COLO668 (cell line): ENCODE measurements around the gene APBB2.

Experiments
- DNase-seq: peaks from one replicate; lab custom pipeline; 2025; ENCODE audit not compliant: unreplicated experiment; lab: John Stamatoyannopoulos, UW

Gene APBB2

DNA sequence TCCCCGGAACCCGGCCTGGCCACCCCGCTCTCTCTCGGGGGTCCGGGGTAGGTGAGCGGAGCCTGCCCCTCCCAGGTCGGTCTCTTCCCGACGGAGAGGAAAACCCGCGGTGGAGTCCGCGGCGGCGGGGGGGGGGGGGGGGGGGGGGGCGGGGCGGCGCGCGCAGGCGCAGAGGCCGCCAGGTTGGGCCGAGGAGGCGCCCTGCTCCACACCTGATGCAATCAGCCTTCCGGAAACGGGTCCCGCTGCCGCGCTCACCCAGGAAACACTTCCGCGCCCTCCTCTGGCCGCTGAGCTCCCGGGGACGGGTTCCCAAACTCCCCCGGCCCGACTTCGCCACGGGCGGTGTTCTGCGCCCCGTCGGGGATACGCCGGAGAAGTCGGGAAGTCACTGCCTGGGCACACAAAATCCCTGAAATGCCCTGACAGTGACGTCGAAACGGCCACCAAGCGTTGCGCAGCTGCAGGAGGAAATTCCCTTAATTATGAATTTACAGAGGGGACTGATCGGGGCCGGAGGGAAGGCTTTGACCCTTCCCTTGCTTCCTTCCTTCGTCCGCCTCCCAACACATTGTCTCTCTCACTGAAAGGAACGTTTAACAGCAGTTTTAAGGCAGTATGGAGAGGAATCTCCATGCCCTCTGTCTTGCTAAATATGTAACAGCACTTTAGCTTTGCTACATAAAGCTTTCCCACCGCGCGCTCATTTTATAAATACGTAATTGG, 2.1 kb upstream of the APBB2 start:
- DNase-seq = peak; percentile 91

DNA sequence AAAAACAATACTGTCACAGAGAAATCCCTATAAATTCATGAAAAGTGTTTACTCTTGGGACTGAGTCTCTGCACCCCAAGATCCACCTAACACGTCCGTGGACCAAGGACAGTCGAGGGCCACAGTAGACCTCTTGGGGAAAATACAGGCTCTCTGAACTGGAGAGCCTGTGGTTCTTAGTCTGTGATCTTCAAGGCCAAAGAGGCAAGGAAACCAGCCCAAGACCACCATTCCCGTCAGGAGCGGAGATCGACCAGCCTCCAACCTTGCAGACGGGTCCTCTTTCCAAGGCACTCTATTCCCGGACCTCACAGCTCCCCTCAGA, 1.6 kb upstream of the APBB2 start:
- no peak for DNase-seq

DNA sequence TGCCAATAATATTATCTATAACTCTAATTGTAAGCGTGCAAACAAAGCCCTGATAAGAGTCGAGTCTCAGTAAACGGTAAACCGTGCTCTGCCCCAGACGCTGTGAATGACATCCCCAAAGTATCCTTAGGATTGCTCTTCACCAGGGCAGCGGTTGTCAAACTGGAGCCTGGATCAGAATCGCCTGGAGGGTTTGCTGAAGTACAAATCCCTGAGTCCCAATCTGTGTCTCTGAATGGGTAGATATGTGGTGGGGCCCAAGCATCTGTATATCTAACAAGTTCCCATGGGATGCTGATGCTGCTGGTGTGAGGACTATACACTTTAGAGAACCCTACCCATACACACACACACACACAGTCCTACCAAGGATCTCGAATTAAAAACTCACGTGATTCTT, 813 bp upstream of the APBB2 start:
- DNase-seq = peak; percentile 11

DNA sequence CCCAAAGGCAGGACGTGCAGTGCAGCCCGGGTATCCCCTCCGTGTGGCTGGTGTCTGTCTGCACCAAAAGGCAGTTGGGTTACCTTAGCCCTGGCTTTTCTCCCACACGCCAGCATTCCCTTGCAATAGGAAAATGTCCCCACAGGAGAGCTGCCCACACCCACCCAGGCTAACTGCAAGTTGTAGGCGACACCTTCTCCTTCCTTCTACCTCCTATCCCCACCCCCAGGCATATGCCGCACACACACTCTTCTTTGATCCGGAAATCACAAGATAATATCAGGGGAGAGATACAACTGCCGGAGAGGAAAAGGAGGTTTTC, 444 bp upstream of the APBB2 start:
- no peak for DNase-seq

DNA sequence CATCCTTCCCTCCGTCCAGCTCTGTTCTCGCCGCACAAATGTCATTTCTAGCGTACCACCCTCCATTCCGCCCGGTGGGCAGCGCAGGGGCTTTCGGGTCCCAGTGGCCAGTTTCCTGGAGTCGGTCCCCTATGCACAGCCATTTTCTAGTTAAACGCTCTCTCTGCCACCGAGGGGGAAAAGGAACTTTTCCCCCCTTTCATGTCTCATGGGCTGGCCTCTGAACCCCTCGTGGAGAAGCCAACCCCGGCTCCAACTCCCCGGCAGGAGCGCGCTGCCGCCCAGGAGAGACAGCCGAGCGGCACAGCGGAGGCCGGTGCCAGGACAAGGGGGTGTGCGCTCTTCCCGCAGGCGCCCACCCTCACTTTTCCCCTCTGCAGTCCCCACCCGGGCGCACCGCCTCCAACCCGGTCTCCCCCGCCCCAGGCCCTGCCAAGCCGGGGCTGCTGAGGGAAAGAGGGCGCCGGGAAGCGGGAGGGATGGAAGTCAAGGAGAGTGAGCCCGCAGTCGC, 662 bp downstream of the APBB2 start:
- peak; percentile 72 for DNase-seq

DNA sequence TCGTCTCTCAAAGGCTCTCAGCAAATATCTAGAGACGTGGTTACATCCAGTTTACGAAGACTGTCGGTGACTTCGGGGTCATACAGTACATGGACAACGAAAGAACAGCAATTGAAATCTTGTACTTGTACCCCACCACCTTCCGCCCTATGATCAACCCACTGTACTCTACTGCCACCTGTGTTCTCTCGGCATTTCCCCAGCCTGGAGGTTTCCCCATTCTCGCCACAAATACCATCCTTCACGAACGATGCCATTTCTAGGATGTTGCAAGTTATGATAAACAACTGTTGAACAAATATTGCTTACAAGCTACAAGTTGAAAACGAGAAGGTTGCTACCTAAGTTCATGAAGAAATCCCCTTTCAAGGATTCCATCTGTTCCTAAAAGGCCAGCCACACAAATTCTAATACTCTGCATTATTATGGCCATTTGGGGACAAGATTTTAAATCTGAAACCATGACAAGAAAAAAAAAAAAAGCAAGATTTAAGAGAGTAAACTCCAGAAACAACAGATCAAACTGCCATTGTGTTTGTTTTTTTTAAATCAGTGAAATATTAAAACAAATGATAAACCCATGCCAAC, 1.6 kb downstream of the APBB2 start:
- peak; percentile 29 for DNase-seq

DNA sequence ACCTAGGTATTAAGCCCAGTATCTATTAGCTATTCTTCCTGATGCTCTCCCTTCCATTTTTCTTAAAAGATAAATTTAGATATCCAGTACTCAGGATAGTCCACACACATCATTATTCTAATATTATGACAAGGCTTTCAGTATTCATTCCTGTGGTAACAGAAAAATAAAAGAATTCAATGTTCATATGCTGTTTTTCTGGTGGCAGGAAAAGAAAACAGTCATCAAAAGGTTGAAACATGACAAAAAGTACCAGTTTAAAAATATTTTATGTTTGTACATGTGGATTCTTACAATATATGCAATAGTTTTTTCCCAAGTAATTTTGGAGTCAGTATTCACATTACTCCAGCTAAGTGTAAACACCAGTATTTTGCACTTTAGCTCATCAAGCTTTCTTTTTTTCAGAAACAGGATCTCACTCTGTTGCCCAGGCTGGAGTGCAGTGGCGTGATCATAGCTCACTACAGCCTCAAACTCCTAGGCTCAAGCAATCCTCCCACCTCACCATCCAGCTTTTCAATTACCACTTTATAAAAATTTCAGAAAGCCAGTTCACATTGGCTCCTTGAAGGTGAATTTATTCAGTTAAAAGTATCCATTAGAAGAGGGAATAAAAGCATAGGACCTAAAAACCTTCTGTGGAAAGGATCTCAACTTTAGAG, 2.3 kb downstream of the APBB2 start:
- no peak for DNase-seq

DNA sequence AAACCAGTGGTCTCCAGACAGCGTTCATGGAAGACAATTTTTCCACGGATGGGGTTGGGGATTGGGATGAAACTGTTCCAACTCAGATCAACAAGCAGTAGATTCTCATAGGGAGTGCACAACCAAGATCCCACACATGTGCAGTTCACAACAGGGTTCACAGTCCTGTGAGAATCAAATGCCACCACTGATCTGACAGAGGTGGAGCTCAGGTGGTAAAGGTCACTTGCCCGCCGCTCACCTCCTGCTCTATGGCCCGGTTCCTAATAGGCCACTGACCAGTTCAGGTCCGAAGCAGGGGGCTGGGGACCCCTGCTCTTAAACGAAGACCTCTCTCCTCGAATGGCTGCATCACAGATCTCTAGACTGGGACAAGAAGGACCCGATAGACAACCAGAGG, 4.4 kb downstream of the APBB2 start:
- no peak for DNase-seq

DNA sequence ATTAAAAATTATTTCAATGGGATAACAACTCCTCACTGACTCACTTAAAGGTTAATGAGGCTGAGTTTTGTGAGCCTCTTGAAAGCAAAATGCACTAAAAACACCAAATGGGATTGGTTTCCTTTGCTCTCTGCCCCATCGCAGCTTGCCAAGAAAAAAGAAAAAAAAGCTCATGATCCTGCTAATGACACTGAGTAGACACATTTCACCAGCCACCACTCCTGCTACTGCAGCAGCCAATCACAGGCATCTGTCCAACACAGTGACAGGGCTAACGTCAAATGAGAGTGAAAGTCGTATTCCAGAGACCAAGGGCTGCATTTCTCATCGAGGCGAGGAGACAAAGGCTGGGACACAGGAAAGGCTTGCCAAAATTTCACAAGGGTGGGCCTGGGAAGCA, 5.2 kb downstream of the APBB2 start:
- no peak for DNase-seq

DNA sequence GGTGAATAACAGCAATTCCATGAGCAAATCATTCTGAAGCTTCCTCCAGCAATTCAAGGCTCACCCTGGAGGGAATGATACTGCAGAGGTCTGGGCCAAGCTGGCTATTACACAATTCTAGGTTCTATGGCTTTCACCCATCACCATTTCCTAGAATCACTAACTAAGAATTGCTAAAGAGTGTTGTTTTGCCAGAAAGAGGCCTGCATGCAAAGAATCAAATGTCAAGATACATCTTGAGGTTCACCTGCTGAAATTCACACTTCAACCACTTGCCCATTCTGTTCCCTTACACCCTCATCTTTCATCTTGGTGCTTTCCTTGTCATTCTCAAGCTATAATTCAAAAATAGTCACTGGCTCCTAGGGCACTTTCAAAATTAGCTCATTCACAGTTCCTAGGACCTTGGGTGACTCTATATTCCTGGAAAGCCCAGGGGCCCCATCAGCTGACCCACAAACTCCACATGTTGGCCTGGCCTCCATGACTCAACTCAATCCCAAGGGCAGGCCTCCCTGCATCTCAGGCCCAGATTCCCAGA, 7.0 kb downstream of the APBB2 start:
- no peak for DNase-seq

DNA sequence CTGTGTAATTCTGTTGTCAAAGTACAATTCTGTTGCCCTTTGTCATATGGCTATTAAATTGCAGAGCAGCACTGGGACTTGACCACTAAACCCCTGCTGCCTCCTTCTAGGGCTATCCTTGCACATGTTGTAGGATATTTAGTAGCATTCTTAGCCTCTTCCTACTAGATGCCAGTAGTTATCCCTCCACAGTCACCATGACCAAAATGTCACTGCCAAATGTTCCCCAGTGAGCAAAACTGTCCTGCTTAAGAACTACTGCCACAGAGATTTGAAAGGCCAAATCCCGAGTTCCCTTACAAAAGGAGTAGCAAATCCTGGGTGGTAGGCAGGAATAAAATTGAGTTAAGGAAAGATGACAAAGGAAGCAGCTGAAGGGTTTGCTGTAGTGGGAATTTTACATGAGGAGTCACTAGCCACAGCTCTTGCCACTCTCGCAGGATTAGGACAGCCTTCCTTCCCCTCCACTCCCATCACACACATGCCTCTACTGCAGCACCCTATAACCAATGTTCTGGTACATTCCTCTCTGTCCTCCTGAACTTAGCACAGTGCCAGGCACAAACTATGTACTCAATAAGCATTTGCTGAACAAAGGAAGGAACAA, 8.4 kb downstream of the APBB2 start:
- no peak for DNase-seq

DNA sequence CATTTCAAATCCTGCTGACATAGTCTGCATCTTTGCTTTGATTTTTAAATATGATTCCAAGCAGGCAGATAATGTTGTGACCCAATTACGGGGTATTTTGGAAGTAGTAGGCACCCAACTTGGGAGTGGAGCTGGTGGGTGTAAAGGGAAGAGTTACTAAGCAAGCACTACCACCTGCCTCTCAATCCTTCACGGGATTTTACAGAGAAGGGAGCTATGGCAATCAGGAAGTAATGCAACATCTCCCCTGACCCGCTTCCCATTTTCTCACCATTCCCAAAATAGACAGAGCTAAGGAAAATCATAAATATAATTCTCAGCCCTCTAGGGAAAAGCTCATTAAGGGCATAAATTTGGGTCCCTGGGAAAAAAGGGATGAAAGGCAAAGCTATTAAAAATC, 9.2 kb downstream of the APBB2 start:
- DNase-seq = no peak

DNA sequence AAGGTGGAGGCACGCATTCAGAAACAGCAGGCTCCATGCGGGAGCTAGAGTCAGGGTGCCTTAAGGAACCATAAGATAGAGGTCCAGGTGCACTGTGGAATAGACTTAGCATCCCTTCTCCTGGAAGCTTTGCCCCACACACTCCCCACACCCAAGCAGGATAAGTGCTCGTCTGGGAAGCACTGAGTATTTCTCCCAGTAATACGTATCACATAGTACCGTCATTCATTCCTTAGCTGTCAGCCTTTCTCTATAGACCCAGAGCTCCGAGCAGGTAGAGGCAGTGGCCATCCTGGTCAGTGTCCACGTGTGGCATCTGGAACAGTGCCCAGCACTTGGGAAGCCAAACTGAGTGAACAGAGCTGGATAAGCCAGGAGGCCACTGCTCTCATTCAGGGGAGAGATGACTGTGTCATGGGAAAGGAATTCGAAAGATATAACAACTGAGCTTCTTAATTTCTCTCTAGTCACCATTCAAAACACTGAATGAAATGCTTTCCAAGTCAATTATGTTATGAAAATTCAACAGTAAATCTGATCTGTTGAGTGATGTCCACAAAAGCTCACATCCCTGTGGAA, 9.9 kb downstream of the APBB2 start:
- no peak for DNase-seq

DNA sequence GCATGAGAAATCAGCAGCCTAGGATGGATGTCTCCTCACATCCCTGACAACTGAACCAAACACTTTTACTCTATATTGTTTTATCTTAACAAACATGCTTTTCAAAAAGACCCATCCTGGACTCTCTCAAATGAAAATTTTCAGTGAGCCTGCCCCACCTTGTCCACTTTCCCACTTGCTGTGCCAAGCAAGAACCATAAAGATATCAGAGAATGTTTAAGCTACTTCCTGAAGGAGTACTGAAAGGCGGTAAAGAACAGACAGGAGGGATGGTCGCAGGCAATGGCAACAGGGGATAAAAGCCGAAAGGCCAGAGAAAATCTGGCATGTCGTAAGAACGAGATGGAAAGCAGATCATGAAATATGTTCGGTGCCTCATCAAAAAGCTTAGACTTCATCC, 10.5 kb downstream of the APBB2 start:
- DNase-seq = no peak

DNA sequence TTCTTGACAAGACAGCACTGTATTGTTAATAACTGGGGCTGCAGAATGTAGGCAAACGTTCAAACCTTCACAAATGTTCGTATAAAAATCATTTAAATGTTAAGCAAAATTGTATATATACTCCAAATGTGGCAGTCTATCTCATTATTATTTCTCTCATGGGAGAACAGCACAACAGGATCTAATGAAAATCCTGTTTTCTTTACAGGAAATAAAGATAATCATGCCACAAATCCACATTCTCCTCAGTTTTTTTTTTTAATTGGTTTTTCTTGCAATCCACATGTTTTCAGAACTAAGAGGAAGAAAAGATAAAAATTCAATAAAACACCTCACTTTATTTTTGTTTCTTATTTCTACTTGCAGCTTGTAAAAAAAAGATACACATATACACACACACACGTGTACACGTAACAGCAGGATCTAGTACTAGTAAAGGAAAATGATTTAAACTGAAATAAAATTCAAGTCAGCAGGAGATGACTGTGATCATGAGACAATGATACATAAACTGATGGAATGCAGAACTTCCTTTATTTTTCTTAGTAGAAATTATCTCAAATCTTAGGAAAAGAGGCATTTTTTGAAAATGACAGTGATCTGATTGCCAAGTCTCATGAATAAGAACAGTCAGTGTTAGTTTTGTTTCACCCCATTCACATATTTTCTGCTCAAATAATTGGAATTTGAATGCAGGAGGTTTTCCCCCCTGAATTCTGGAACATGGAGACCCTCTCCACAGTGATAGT, 11.3 kb downstream of the APBB2 start:
- DNase-seq = no peak

DNA sequence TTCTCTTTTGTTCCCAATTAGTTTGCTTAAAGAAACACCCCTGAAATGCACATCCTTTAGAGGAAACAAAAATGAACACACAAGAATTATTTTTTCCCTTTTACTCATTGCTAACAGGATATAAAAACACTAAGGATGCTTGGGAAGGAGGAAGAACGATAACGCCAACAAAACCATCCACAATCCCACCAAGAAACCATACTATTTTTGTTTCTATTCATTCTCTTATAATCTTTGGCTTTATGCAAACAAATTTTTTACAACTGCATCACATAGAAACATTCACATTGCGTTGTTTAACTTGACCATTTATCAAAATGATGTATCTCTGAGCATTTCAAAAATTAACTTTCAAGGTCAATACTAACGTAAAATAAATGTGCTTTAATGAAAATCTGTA, 12.0 kb downstream of the APBB2 start:
- no peak for DNase-seq

DNA sequence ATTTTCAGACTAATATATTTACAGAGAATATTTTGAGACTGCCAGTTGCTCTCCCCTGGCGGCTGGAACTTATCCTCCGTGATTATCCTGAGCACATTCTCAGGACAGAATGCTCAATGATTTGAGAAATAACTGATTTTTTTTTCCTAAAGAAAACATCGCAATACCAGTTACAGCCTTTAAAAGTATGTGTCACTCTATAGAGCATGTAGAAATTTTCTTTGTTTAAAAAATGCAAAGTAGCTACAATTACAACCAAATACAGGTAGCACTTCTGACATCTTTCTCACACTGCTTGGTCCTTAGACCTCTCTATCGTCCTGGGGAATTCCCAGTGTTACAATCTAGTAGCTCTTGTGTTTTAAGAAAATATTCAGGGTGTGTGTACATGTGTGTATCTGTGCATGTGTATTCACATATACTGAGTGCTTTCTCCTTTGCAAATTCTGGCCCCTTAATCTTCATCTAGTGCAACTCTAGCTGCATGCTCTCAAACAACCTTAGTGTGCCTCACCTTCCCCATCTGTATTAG, 13.8 kb downstream of the APBB2 start:
- no peak for DNase-seq

DNA sequence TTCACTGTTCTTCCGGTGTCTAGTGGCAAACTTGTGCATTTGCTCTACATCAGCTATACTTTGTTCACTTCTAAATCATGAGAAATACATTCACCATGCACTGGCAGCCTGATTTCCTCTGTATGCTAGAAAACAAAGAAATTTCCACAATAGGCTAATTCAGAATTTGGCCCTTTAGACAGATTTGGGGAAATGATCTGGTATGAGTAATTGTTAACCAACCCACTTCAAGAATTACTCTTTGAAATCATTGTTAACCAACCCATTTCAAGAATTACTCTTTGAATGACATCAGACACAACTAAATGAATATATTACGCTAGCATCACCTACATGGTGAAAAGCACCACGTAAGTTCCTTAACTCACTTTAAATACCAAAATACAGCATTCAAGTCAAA, 14.6 kb downstream of the APBB2 start:
- no peak for DNase-seq

DNA sequence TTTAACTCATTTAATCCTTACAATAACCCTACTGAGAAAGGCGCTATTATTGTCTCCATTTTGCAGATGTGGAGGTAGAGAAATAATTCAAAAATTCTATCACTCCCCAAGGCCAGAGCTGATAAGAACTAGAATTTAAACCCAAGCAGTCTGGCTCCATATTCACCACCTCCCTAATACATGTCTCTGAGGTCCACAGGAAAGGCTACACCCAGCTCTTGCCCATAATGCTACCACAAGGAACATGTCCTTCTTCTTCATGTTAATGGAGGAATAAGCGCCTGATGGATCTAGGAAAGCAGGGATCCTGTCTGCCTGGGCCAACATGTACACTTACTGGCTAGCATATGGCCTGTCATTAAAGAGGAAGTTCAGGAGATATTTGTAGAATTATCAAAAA, 16.3 kb downstream of the APBB2 start:
- no peak for DNase-seq

DNA sequence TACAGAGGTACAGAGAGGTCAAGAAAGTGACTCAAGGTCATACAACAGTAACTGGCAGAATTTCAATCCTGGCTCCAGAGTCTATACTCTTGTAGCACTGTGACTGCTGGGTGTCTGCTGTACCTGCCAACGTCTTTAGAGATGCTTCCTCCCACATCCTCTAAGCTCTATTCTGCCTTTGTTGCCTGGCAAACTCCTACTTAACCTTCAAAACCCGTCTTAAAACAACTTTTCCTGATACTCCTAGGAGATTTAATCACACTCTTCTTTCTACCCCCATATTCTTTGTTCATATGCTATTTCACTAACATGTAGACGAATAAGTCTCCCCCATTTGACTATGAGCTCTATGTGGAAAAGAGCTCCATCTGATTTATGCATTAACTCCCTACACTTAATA, 16.8 kb downstream of the APBB2 start:
- no peak for DNase-seq
